GM10248 (cell line): Measurements from ENCODE around the gene ASCC3.

Source experiments
- CTCF ChIA-PET: fragments of 300-600 bp; sonication (Branson Sonifier 250); formaldehyde crosslinking; extraction: SDS; loops from one replicate; lab custom pipeline; 2021; ENCODE audit warnings: antibody characterized with exemption; lab: Yijun Ruan, JAX
- POLR2A ChIA-PET: fragments of 350-650 bp; sonication (Branson Sonifier 250); formaldehyde crosslinking; extraction: SDS; loops from one replicate; lab custom pipeline; 2020; ENCODE audit warnings: antibody characterized with exemption; lab: Yijun Ruan, JAX
- DNase-seq: peaks from one replicate; pipeline ENCODE4 v3.0.0; 2012; ENCODE audit errors: extremely low spot score
- CTCF ChIP-seq: IDR thresholded peaks from 2 replicates; pipeline ENCODE4 v1.5.1; 2012; ENCODE audit warnings: mild to moderate bottlenecking, low read depth; ENCODE audit errors: extremely low read depth, missing control alignments, control extremely low read depth

ASCC3 gene

GRCh38 chr6:100577425-100577824 is 303.7 kb downstream of the ASCC3 start:
- DNase-seq: no peak
- CTCF ChIA-PET: interaction anchor here (1.6 kb wide), 1 partner anchor 9 kb away, joined by 5 read pairs; no protein-coding TSS in a partner anchor
- POLR2A ChIA-PET: no interaction called here
- TF ChIP-seq CTCF: no peak

GRCh38 chr6:100575921-100576320 is 305.2 kb downstream of the ASCC3 start:
- ChIA-PET POLR2A (no interaction called here), CTCF (interaction anchor here (1.6 kb wide), 1 partner anchor 11 kb away, joined by 5 read pairs; no protein-coding TSS in a partner anchor)
- no peak for TF ChIP-seq CTCF
- DNase-seq: no peak

- DNase-seq: no peak
- CTCF ChIA-PET: interaction anchor here (1.1 to 1.9 kb wide), 2 partner anchors 14 to 15 kb away, joined by 4 to 10 read pairs; no protein-coding TSS in a partner anchor
- POLR2A ChIA-PET: no interaction called here
- TF ChIP-seq CTCF: no peak
Observed at GRCh38 chr6:100574836-100575235, 306.3 kb downstream of the ASCC3 start.

GRCh38 chr6:100573166-100573565 is 308.0 kb downstream of the ASCC3 start:
- no peak for DNase-seq
- ChIA-PET CTCF (interaction anchor here (0.8 to 1.9 kb wide), 3 partner anchors 16 to 21 kb away, joined by 3 to 10 read pairs (median 3); no protein-coding TSS in a partner anchor), POLR2A (no interaction called here)
- peak; percentile 7 for TF ChIP-seq CTCF

- ChIA-PET CTCF (no interaction called here), POLR2A (no interaction called here)
- no peak for TF ChIP-seq CTCF
- no peak for DNase-seq
Observed at GRCh38 chr6:100568255-100568654, 312.9 kb downstream of the ASCC3 start.

- POLR2A ChIA-PET: no interaction called here
- no peak for TF ChIP-seq CTCF
- CTCF ChIA-PET: interaction anchor here (1.0 to 1.3 kb wide), 2 partner anchors 17 to 26 kb away, joined by 3 read pairs; no protein-coding TSS in a partner anchor
- DNase-seq: no peak
Observed at GRCh38 chr6:100566563-100566962, 314.6 kb downstream of the ASCC3 start.
